GM18868 (cell line): Measurements from ENCODE around the gene ARHGDIG.

ENCODE experiments used
- ATAC-seq: cut with Tn5 transposase; IDR thresholded peaks from one replicate; pipeline ENCODE4 v1.9.1; 2021; ENCODE audit warnings: mild to moderate bottlenecking, moderate library complexity; ENCODE audit not compliant: unreplicated experiment

The ARHGDIG gene

GRCh38 chr16:279531-279930, 860 bp upstream of the ARHGDIG start:
- ATAC-seq: no peak

GRCh38 chr16:280005-280460, 358 bp upstream of the ARHGDIG start:
- no peak for ATAC-seq

GRCh38 chr16:280991-281659, 734 bp downstream of the ARHGDIG start:
- no peak for ATAC-seq

- ATAC-seq: no peak
These were observed 1.4 kb downstream of the ARHGDIG start for GRCh38 chr16:281660-282255.

GRCh38 chr16:282491-282890, 2.1 kb downstream of the ARHGDIG start:
- no peak for ATAC-seq

- ATAC-seq: no peak
These were observed 2.8 kb downstream of the ARHGDIG start, which contains the start of gene PDIA2 for GRCh38 chr16:283033-283805. TSS of gene PDIA2 (plus strand) at chr16:283164. CDS start at chr16:283170, 6 bp downstream.

GRCh38 chr16:284204-285120, 4.1 kb downstream of the ARHGDIG start:
- ATAC-seq: no peak

- no peak for ATAC-seq
These were observed 5.0 kb downstream of the ARHGDIG start for GRCh38 chr16:285146-286055.

GRCh38 chr16:286491-287297, 6.3 kb downstream of the ARHGDIG start:
- no peak for ATAC-seq

- no peak for ATAC-seq
These were observed 7.0 kb downstream of the ARHGDIG start for GRCh38 chr16:287298-287811.

- no peak for ATAC-seq
These were observed 7.9 kb downstream of the ARHGDIG start for GRCh38 chr16:287981-288920.

GRCh38 chr16:289395-289997, 9.1 kb downstream of the ARHGDIG start:
- ATAC-seq: no peak

GRCh38 chr16:290015-290680, 9.8 kb downstream of the ARHGDIG start:
- no peak for ATAC-seq

- ATAC-seq: no peak
These were observed 10.5 kb downstream of the ARHGDIG start for GRCh38 chr16:290681-291405.

- ATAC-seq: no peak
These were observed 11.1 kb downstream of the ARHGDIG start for GRCh38 chr16:291539-291938.
